AG04450 (cell line): ENCODE results near the gene MAP2K6. TPM values are rescaled to one million over a fixed set of nuclear protein-coding genes. Genes with fewer than 3 reads are reported as not detected.

Experiments
- CTCF ChIA-PET: fragments of 300-600, 350-600 bp; formaldehyde crosslinking; extraction: SDS; loops from one replicate; lab custom pipeline; 2022; ENCODE audit warnings: antibody characterized with exemption, inconsistent platforms; lab: Charles Lee
- POLR2A ChIA-PET: fragments of 350-600 bp; formaldehyde crosslinking; extraction: SDS; loops from one replicate; lab custom pipeline; 2021; ENCODE audit warnings: antibody characterized with exemption, inconsistent platforms; lab: Yijun Ruan, JAX
- DNase-seq: peaks from one replicate; pipeline ENCODE4 v3.0.0-alpha.2; 2011; ENCODE audit warnings: low read depth, low spot score
- H3K27ac ChIP-seq: one replicate; pipeline ENCODE4 v1.5.1; 2012; ENCODE audit warnings: low read depth, low read length, control low read depth
- H3K27me3 ChIP-seq: one replicate; pipeline ENCODE4 v1.6.0; 2012; ENCODE audit warnings: low read length; ENCODE audit not compliant: control insufficient read depth, insufficient read depth
- H3K4me3 ChIP-seq: 2 replicates; pipeline ENCODE4 v1.5.1; 2011; ENCODE audit warnings: mild to moderate bottlenecking, low read depth, low read length, control low read depth
- H3K9me3 ChIP-seq: 2 replicates; pipeline ENCODE4 v1.5.1; 2012; ENCODE audit warnings: low read length; ENCODE audit not compliant: control insufficient read depth, insufficient read depth
- CTCF ChIP-seq: IDR thresholded peaks from 2 replicates; pipeline ENCODE4 v1.5.1; 2011; ENCODE audit warnings: low read depth, low read length, control low read depth, inconsistent platforms
- polyA plus RNA-seq: library from polyadenylated mRNA; depleted of rRNA; stranded (reverse); fragments of >200 nt; gene quantifications from 2 replicates; pipeline ENCODE4 v1.2.3, GENCODE V29; 2011

Gene MAP2K6
- polyA plus RNA-seq, 1 experiment = 10.9 TPM

GRCh38 chr17:69590671-69591070 is 176.2 kb downstream of the MAP2K6 start:
- Histone ChIP-seq H3K27me3 (no peaks in the 10 kb centered on the region), H3K4me3 (no peak overlapping the region), H3K9me3 (no peaks in the 10 kb centered on the region; the same call in 1 of the 2 replicates), H3K27ac (no peak overlapping the region)
- no peak for DNase-seq
- CTCF ChIA-PET = interaction anchor here (1.8 to 2.5 kb wide), 2 partner anchors 16 to 18 kb away, joined by 5 to 16 read pairs; no protein-coding TSS in a partner anchor
- TF ChIP-seq CTCF = no peak
- POLR2A ChIA-PET = no interaction called here

GRCh38 chr17:69592692-69593350 is 178.3 kb downstream of the MAP2K6 start:
- peak; percentile 65 for DNase-seq
- ChIA-PET POLR2A (interaction anchor here (0.7 to 1.9 kb wide), 8 partner anchors 10 to 576 kb away, joined by 3 to 32 read pairs (median 3); partner anchors contain the start of gene KCNJ2), CTCF (interaction anchor here (0.5 to 6.9 kb wide), 2 partner anchors 15 to 959 kb away, joined by 5 to 103 read pairs; no protein-coding TSS in a partner anchor)

GRCh38 chr17:69593351-69593715 is 178.8 kb downstream of the MAP2K6 start:
- Histone ChIP-seq H3K27me3 (no peaks in the 10 kb centered on the region), H3K4me3 (no peak overlapping the region), H3K9me3 (no peaks in the 10 kb centered on the region; the same call in 1 of the 2 replicates), H3K27ac (peak overlapping the region; percentile 65)
- TF ChIP-seq CTCF = no peak
- ChIA-PET POLR2A (interaction anchor here (0.7 to 1.9 kb wide), 8 partner anchors 10 to 576 kb away, joined by 3 to 32 read pairs (median 3); partner anchors contain the start of gene KCNJ2), CTCF (interaction anchor here (0.5 to 6.9 kb wide), 2 partner anchors 15 to 959 kb away, joined by 5 to 103 read pairs; no protein-coding TSS in a partner anchor)
- DNase-seq = no peak

More at GRCh38 chr17:69592692-69593350, 178.3 kb downstream of the MAP2K6 start:
- TF ChIP-seq CTCF = no peak
- Histone ChIP-seq H3K9me3 (no peaks in the 10 kb centered on the region; the same call in 1 of the 2 replicates), H3K27me3 (no peaks in the 10 kb centered on the region), H3K4me3 (no peak overlapping the region), H3K27ac (no peak overlapping the region)

GRCh38 chr17:69593716-69594115 is 179.2 kb downstream of the MAP2K6 start:
- ChIA-PET CTCF (interaction anchor here (0.5 to 6.9 kb wide), 4 partner anchors 14 to 958 kb away, joined by 3 to 103 read pairs (median 4); no protein-coding TSS in a partner anchor), POLR2A (interaction anchor here (0.7 to 1.9 kb wide), 6 partner anchors 14 to 576 kb away, joined by 3 to 32 read pairs (median 3); partner anchors contain the start of gene KCNJ2)
- no peaks in the 10 kb centered on the region; the same call in 1 of the 2 replicates for H3K9me3 ChIP-seq
- TF ChIP-seq CTCF = no peak
- peak overlapping the region; percentile 65 for H3K27ac ChIP-seq
- DNase-seq = no peak
- no peak overlapping the region for H3K4me3 ChIP-seq
- no peaks in the 10 kb centered on the region for H3K27me3 ChIP-seq

GRCh38 chr17:69594641-69595040 is 180.1 kb downstream of the MAP2K6 start:
- ChIA-PET CTCF (interaction anchor here (0.6 to 6.9 kb wide), 3 partner anchors 13 to 595 kb away, joined by 3 to 103 read pairs (median 6); no protein-coding TSS in a partner anchor), POLR2A (no interaction called here)
- H3K9me3 ChIP-seq = no peaks in the 10 kb centered on the region; the same call in 1 of the 2 replicates
- H3K27ac ChIP-seq = no peak overlapping the region
- H3K27me3 ChIP-seq = no peaks in the 10 kb centered on the region
- no peak overlapping the region for H3K4me3 ChIP-seq
- TF ChIP-seq CTCF = no peak
- DNase-seq = no peak
